Measurements from ENCODE around the gene SYNGR4.

- TF ChIP-seq POLR2AphosphoS5 (IDR thresholded peaks at IDR 0.05; ENCODE audit: low read depth, low read length) (no peak), POLR2A (IDR thresholded peaks at IDR 0.05; ENCODE audit: low read depth, low read length) (no peak)
Measured at GRCh38 chr19:48415395-48415794, 51.2 kb downstream of the SYNGR4 start.

Measured in GM12892 (cell line).